HEK293 (cell line): ENCODE results near the gene C20orf204.

Experiments used
- ATF2 ChIP-seq: fragments of 450-650 bp; formaldehyde crosslinking; IDR thresholded peaks from 2 replicates; pipeline ENCODE4 v1.5.1; 2016; ENCODE audit warnings: missing biosample characterization, missing genetic modification characterization, low read depth
- BCL6B ChIP-seq: fragments of 450-650 bp; formaldehyde crosslinking; IDR thresholded peaks from 2 replicates; pipeline ENCODE4 v1.5.1; 2017; ENCODE audit warnings: missing biosample characterization, missing genetic modification characterization
- CTCF ChIP-seq: fragments of 450-650 bp; formaldehyde crosslinking; IDR thresholded peaks from 2 replicates; pipeline ENCODE4 v1.5.1; 2016; ENCODE audit warnings: missing biosample characterization, missing genetic modification characterization
- GLIS1 ChIP-seq: fragments of 450-650 bp; formaldehyde crosslinking; IDR thresholded peaks from 2 replicates; pipeline ENCODE4 v1.5.1; 2016; ENCODE audit warnings: missing biosample characterization, missing genetic modification characterization
- ZBTB20 ChIP-seq: fragments of 450-650 bp; formaldehyde crosslinking; IDR thresholded peaks from 2 replicates; pipeline ENCODE4 v1.5.1; 2016; ENCODE audit warnings: missing biosample characterization, missing genetic modification characterization
- ZNF704 ChIP-seq: fragments of 450-650 bp; formaldehyde crosslinking; IDR thresholded peaks from 2 replicates; pipeline ENCODE4 v1.5.1; 2016; ENCODE audit warnings: missing biosample characterization, missing genetic modification characterization

DNA sequence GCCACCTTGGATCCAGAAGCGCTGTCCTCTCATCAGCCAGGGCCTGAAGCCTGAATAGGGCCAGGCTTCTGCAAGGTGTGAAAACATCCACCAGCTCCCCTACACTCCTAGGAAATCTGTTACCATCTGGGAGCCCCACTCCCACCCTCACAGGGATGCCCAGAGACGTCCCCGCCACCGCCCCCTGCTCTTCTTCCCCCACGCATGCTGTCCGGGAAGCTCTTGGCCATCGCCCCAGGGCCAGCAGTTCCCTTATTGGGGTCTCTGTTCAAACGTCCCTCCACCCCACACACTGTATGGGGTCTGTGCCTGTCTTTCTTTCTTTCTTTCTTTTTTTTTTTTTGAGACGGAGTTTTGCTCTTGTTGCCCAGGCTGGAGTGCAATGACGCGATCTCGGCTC lies 39.6 kb downstream of the C20orf204 start:
- TF ChIP-seq ATF2 (tag by site-specific recombination) (no peak), ZNF704 (tag by site-specific recombination) (no peak), CTCF (no peak), BCL6B (tag by site-specific recombination) (no peak), ZBTB20 (tag by site-specific recombination) (no peak), GLIS1 (no peak)
